GM20000 (cell line): ENCODE results near the gene HTR1B.

ENCODE experiments used
- DNase-seq: peaks from one replicate; pipeline ENCODE4 v3.0.0; 2012; ENCODE audit warnings: low spot score
- TF ChIP-seq, protein P1 (sequence below): IDR thresholded peaks from 2 replicates; pipeline ENCODE4 v1.5.1; 2012; ENCODE audit warnings: mild to moderate bottlenecking, control low read depth; ENCODE audit errors: extremely low read depth, missing control alignments

HTR1B gene

DNA sequence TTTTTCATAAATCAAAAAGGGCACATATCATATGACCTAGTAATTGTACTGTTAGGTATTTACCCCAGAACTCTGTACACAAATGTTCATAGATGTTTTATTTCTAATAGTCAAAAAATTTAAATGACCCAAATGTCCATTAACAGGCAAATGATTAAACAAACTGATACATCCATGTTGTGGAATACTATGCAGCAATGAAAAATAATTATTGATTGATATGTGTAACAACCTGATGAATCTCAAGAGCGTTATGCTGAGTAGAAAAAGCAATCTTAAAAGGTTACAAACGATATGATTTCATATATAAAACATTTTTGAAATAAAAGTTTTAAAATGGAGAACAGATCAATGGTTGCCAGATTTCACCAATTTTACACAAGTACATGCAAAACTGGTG, 18.1 kb downstream of the HTR1B start:
- DNase-seq = no peak

DNA sequence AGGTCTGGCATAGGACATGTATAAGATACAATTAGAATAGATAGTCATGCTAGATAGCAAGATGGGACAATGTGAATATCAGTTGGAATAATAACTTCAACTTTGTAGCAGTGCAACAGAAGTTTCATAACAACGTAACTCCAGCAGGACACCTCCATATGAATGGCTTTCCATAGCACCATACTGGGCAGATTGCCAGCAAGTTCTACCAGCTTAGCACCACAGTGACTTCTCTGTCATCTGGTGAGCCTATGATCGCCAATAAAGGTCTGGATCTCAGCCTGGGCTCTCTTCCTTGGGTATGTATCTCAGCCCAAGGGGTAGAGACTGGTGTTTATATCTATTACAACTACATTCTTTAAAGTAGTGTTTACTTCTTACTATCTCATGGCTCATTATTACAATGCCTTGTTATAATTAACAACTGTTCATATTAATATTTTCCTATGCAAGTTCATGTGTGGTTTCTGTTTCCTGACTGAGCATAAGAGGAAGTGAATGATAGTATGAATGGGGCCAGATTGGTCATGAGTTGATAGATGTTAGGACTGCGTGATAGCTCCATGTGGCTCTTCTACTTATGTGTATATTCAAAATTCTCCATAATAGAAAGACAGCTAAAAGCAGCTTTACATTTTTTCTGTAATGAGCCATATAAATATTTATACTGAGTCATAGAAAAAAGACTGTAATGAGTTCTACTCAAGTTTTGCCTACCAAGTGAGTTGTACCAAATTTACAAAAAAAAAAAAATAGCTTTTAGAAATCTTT, 22.9 kb downstream of the HTR1B start:
- DNase-seq = no peak
- TF ChIP-seq, protein P1, sequence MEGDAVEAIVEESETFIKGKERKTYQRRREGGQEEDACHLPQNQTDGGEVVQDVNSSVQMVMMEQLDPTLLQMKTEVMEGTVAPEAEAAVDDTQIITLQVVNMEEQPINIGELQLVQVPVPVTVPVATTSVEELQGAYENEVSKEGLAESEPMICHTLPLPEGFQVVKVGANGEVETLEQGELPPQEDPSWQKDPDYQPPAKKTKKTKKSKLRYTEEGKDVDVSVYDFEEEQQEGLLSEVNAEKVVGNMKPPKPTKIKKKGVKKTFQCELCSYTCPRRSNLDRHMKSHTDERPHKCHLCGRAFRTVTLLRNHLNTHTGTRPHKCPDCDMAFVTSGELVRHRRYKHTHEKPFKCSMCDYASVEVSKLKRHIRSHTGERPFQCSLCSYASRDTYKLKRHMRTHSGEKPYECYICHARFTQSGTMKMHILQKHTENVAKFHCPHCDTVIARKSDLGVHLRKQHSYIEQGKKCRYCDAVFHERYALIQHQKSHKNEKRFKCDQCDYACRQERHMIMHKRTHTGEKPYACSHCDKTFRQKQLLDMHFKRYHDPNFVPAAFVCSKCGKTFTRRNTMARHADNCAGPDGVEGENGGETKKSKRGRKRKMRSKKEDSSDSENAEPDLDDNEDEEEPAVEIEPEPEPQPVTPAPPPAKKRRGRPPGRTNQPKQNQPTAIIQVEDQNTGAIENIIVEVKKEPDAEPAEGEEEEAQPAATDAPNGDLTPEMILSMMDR = no peak

More for the DNA sequence above, 18.1 kb downstream of the HTR1B start:
- TF ChIP-seq, protein P1 = no peak

DNA sequence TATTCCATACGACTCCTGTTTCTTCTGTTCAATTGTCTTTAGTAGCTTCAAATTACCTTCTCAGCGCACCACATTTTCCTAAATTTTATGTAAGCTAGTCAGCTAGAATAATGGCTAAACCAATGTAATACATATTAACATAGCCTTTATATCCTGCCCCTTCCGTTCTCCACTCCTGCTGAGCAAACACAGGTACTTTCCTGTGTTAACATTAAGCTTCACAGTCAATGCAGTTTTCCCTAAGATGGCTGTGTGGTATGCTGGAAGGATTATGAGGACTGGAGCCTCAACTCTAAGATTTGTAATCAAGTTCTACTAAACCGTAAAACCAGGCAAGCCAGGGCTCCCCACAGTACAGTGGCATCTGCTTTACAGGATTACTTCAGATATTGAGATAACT, 29.4 kb downstream of the HTR1B start:
- TF ChIP-seq, protein P1 = no peak
- no peak for DNase-seq

DNA sequence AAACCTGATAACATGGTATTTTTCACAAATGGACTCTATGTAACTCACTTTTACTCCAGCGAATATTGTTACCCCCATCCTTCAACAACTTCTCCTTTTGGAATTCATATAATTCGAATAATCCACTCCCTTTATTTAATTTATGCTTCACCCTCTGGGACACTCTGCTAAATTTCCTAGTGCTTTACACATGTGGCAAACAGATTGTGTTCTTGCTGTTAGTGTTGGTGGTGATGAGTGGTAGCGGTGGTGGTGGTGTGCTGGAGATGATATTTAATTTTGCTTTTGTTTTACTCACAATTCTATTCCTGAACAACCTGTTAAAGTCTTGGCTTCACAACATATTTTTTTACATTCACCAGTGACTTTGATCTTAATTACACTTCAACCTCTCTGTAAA, 32.8 kb downstream of the HTR1B start:
- no peak for DNase-seq
- TF ChIP-seq, protein P1 = no peak

DNA sequence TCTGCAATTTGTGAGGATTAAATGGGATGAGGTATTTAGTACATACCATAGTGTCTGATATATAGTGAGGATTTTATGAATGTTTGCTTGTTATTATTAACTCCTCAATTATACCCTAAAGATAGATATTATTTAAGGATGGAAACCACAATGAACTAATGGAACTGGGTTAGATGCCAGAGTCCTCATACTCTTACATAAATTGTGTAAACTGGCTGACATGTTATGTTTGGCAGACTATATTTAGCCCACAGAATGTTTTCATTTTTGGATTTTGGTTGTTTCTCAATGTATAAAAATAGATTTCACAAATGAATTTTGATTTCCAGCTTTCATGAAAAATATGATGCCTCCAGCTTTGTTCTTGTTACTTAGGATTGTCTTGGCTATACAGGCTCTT, 37.6 kb downstream of the HTR1B start:
- DNase-seq = no peak
- TF ChIP-seq, protein P1 = no peak

DNA sequence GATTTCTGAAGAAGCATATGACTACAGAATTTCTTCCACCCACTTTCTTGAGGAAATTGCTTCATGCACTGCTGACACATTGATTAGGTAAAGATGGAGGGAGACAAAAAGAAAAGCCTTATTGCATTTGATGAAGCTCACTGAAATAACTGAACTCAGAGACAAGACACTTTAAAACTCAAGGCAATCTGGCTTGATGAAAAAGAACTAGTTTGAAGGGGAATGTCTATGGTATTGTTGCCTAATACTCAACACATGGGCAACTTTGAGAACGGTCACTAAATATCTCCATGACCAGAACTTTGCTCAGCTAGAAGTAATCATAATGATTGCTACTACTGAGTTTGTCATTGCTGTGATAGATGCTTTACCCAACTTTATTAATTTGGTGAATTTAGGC, 38.1 kb downstream of the HTR1B start:
- TF ChIP-seq, protein P1 = no peak
- DNase-seq = no peak

DNA sequence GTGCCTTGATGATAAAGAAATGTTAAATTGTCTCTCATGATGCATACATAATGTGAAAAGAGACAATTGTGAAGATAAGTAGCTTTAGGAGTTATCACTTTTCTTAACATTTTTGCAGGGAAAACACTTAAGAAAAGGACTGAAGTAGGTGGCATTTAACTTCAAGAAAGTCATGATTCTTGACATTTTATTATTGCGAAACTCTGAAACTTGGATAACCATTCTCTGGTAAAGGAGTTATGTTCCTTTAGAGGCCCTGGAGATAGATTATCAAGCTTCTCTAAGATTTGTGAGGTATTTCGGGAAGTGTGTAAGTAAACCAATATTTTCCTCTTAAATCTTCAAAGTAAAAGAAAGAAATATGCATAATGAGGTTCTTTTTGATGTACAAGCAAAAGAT, 38.5 kb downstream of the HTR1B start:
- TF ChIP-seq, protein P1 = no peak
- no peak for DNase-seq
